GM18519 (cell line): ENCODE results near the gene LIFR.
A peak's percentile ranks its signal among the peaks of the same experiment; 100 is the strongest.
"Not testable (repeated sequence)": the region's sequence is repeated elsewhere in the genome, so short reads cannot be mapped to it uniquely, and the experiment has no call there.

Experiments used
- ATAC-seq: cut with Tn5 transposase; IDR thresholded peaks from one replicate; pipeline ENCODE4 v1.9.1; 2021; ENCODE audit warnings: mild to moderate bottlenecking, moderate library complexity; ENCODE audit not compliant: unreplicated experiment, low FRiP score

The LIFR gene, protein sequence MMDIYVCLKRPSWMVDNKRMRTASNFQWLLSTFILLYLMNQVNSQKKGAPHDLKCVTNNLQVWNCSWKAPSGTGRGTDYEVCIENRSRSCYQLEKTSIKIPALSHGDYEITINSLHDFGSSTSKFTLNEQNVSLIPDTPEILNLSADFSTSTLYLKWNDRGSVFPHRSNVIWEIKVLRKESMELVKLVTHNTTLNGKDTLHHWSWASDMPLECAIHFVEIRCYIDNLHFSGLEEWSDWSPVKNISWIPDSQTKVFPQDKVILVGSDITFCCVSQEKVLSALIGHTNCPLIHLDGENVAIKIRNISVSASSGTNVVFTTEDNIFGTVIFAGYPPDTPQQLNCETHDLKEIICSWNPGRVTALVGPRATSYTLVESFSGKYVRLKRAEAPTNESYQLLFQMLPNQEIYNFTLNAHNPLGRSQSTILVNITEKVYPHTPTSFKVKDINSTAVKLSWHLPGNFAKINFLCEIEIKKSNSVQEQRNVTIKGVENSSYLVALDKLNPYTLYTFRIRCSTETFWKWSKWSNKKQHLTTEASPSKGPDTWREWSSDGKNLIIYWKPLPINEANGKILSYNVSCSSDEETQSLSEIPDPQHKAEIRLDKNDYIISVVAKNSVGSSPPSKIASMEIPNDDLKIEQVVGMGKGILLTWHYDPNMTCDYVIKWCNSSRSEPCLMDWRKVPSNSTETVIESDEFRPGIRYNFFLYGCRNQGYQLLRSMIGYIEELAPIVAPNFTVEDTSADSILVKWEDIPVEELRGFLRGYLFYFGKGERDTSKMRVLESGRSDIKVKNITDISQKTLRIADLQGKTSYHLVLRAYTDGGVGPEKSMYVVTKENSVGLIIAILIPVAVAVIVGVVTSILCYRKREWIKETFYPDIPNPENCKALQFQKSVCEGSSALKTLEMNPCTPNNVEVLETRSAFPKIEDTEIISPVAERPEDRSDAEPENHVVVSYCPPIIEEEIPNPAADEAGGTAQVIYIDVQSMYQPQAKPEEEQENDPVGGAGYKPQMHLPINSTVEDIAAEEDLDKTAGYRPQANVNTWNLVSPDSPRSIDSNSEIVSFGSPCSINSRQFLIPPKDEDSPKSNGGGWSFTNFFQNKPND

DNA sequence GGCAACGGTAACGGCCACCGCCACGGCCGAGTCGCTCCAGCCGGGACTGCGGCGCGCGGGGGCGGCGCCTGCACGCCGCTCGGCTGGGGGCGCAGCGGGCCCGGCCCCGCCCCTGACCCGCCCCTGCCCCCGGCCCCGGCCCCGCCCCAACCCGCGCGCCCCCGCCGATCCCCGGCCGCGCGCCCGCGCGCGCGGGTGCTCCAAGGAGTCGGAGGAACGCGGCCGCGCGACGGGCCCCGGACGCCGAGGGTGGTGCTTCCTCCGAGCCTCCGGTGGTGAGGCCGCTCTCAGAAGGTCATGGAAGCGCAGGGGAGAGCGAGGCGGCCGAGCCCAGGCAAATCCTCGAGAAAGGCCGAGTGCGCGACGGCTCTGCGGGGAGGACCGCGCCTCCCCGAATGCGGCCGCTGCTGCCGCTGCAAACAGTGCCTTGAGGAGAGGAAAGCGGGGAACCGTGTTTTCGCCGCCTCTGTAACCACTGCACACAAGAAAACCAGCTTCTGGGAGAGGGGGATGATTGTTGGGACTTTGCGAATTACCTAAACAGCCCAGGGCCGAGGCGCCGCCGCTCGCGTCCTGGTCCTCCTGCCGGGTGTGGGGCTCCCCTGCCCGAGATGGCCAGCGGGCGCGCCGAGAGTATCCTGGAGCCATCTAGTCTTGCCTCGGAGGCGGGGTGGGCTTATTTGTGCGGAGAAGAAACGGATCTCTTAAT is at the start of gene LIFR:
LIFR (minus strand) TSS at position 48 of the 709 bp plus-strand sequence. CDS start 25,999 bp downstream, outside the sequence.
- peak; percentile 45 for ATAC-seq

DNA sequence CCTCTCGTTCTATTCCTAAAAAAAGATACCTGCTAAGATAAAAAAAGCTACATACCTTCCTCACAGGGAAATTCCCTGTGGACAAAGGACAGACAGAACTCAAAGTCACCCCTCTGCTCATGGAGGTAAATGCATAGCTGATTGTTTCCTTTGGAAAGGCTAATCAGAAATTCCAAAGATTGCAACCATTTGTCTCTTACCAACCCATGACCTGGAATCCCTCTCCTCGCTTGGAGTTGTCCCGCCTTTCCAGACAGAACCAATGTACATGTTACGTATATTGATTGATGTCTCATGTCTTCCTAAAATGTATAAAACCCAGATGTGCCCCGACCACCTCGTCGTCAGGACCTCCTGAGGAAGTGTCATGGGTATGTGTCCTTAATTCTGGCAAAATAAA is 49.2 kb upstream of the LIFR start:
- ATAC-seq = no peak

DNA sequence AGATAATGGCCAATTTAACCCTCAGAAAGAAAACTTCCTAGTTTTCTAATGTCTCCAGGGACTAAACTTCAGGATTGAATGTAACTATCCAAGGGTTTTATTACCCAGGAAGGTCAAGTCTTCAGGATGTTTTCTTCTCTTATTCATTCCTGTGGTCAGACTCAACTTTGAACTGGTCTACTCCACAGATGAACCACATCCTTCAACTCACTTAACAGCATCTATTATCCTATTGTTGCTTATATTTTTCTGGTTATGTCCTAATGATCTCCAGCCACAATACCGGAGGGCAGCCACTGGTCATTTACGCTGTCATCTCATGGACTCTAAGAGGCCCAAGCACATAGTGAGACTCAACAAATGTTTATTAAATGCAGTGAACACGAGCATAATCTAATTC is 47.2 kb upstream of the LIFR start:
- no peak for ATAC-seq

DNA sequence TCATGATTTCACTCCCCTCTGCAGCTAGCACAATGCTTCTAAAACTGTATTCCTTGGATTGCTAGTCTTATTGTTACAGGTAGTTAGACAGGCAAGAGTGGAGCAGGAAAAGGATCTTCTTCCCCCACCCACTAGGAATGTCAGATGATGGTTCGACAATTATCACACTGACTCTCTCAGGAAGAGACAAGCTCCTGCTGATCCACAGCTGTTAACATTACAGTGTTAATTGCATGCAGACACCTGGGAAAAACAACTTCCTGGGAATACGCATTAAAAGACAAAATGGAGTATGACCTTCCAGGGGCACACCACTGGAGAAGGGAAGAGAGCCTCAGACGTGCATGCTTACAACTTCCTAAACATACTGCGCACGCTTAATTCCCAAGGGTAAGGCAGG is 46.2 kb upstream of the LIFR start:
- ATAC-seq = no peak

DNA sequence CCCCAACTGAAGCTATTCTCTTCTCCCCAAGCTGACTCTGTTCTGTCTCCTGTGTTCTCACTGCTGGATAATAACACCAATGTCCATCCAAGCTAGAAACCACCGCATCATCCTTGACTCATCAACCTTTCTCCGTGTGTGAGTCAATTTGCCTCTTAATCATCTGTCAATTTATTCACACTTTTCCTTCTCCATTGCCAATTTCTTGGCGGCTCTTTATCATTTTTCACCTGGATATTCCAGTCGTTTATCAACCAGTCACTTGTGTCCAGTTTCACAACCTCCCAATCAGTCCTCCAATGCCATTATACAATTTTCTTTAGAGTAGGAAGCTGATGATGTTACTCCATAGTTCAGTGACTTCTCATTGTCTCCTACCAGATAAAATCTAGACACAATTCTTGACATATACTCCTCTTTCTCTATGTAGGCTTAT is 45.4 kb upstream of the LIFR start:
- no peak for ATAC-seq

DNA sequence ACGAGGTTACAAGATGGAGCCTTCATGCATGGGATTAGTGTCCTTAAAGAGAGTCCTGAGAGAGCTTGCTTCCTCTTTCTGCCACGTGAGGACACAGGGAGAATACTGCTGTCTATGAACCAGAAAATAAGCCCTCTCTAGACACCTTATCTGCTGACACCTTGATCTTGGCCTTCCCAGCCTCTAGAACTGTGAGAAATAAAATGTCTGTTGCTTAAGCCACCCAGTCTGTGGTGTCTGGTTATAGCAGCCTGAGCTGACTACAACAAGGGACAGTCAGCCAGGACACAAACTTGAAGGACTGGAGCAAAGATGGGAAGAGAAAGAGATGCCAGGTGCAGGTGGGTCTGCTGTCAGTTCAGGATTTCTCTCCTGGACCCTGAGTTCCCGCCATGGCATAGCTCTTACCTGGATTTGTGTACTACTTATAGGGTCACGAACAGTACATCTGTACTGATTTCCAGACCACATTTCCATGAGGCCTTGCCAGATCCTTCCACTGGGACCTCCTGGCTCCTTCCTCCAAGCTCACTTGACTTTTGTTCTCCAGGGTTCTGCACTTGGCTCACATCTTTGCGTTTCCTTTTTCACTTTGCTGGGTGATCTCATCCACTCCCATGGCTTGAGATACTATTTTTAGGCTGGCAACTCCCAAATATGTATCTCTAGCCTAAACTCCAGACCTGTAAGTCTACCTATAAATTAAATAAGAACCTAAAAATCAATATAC is 44.9 kb upstream of the LIFR start:
- ATAC-seq = no peak

DNA sequence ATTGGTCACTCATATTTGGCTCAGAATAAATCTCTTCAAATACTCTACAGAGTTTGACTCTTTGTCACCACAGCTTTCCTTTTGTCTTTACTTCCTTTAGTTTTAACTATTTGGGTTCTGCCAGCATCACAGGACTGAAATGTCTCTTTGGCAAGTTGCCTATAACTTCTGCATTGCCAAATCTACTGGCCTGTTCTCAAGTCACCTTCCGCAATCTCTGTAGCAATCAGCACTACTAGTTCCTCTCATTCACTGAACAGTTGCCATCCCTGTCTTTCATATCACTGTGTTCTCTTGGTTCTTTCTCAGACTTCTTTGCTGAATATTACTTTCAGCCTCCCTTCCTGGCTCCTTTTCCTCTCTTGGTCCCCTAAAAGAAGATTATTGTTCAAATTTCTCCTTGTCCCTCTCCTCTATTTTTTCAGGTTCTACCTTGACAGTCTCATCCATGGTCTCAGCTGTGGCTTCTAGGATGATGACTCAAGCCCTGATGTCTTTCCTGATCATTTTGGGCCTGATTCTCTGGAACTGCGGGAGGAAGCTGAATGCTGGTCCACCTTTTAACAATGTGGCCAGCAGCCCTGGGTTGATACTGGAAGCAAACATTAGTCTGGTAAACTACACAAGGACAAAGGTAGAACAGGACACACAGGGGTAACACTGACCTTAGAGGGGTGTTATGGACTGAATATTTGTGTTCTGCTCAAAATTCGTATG is 44.0 kb upstream of the LIFR start:
- ATAC-seq = no peak

DNA sequence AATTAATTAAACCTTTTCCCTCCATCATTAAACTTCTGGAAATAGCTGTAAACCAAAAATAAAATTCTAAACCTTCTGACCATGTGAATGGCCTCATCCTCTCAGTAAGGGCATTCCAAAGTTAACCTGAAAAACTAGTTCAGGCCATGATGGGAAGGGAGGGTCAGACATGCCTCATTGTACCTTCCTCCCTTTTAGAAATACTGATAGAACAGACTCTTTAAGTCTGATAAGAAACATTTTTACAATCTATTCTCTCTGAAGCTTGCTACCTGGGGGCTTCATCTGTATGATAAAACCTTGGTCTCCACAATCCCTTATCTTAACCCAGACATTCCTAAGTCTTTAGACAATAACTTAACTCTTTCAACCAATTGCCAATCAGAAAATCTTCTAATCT is 43.3 kb upstream of the LIFR start:
- not testable (repeated sequence) for ATAC-seq

DNA sequence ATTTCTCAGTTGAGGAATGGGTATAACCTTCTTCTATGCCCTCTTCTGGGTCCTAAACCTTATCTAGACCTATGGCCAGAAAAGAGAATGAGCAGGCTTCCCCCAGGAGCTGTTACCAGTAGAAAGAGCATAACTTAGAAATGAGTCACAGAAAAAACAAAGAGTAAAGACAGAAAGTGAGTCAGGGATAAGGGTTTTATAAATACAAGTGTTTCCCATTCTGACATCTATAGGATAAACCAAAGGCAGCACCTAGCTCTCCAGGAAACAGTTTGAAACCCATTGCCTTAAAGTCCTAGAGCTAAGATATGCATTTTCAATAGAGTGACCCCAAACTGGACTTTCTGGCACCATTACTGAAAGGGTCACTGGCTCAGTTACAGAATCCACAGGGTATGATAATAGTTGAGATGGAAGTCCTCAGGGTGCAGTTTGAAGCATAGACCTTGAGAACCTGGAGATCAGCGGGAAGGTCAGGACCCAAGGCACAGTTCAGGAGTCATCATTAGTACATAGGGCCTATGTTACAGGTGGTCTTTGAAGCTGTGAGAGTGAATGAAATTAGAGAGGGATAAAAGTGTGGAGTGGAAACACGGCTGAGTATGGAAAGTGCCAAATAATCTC is 42.7 kb upstream of the LIFR start:
- ATAC-seq = no peak

DNA sequence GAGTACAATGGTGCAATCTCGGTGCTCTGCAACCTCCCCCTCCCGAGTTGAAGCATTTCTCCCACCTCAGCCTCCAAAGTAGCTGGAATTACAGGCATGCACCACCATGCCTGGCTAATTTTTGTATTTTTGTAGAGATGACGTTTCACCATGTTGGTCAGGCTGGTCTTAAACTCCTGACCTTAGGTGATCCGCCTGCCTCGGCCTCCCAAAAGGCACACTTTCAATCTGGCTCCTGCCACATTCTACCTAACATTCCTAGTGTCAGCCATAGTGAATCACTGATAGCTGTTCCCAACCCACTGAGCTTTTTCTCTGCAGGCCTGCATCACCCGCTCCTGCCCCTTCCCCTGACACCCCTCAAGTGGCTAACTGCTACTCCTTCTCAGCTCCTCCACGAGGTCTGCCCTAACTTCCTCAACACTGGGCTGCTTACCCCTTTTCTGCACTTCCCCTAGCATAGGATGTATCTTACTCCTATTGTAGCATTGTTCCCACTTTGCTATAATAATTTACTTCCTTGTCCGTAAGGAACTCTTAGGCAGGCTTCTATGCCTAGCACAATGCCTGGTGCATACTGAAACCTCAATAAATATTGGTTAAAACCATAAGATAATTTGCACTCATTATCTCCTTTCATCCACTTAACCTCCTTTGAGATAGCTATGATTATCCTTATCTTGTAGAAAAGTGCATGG is 42.0 kb upstream of the LIFR start:
- ATAC-seq = no peak

DNA sequence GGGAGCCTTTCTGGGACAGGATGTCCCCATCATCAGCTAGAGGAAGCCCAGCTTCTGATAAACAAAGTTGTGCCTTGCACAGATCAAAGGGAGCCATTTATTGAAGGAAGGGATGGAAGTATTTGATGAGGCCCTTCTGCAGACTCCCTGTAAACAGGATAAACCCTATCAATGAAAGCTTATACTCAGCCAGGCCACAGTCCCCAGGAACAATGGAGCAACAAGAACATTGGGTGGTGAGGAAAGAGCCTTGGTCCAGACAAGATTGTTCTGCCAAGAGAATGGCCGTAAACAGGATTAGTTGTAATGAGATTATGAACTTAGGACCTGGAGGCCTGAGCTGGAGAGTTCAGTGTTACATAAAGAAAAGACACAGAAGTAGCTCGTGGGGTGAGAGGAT is 40.5 kb upstream of the LIFR start:
- ATAC-seq = no peak

DNA sequence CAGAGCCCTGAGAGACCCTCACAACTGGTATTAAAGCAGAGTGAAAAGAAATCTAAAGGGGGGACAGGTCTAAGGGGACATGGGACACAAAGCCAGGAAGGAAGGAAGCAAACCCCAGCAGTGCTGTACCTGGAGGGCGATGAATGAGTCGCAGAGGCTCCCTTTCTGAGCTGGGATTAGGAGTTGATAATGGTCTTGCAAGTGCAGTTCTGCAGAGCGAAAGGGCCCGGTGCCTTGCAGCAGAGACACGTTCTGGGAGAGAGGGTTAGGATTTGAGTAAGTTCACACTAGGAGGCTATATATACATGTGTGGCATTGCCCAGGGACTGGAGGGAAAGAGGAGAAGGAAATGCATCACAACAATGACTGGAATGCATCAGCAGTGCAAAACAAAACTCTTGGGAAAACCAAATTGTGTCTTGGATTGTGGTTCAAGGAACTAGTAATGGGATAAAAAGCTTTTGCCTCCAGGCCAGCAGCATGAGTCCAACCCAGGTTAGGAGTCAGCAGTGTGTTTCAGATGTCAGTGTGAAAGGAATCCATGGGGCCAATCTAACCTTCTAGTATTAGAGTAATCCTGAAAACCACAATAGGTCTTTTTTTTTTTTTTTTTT is 38.8 kb upstream of the LIFR start:
- no peak for ATAC-seq

DNA sequence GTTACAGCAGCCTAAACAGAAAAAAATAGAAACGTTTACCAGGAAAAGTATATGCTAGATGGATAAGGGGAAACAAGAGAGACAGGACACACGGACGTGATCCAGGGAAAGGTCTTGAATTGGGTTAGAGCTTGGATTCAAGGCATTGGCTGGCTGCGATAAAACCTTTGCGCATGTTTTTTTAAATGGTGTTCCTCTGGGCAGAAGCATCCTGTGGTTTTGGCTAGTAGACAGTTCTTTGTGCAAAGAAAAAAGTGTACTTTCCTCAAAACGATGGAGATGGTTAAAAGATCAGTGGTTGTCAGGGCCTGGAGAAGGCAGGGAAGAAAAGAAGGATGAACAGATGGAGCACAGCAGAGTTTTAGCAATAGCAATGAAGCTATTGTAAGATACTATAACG is 37.5 kb upstream of the LIFR start:
- ATAC-seq = no peak

DNA sequence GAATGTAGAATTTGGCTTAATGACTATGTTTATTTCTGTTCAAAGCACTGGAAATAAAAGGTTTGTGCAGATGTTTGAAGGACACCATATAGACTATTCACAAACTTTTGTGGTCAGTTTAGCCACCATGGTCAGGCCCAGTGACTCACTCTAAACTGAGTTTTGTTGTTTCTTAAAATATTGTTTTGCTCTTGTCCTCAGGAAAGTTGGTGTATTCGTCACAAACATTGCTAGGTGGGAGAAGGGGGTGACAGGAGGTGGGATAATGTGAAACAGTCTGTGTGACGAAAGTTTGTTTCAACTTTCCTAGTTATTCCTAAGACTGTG is 35.0 kb upstream of the LIFR start:
- ATAC-seq = no peak

DNA sequence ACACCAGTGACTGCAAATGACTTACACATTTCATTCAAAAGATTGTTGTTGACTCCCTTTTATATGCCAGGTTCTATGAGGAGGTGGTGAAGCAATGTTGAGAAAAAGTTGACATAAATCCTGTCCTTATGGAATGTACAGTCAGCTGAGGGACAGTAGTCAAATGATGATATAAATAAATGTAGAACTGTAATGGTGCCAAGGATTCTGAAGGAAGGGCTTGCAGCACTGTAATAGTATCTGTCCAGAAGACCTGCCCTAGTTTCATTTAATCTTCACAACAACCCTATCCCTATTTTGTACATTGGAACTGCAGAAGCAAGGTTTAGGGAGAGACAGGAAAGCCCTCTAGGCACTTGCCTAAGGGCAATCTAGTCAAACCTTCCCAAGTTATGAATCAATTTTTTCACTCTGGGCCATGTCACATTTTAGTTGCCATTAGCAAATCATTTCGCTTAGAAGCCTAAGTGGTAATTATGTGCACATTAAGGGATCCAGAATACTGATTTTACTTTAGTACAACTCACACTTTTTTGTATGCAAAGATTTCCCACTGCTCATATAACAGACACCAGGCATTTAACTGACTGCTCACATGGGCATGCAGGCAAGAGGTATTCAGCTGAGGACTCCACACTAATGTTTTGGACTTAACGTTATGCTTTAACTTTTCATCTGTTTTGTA is 34.5 kb upstream of the LIFR start:
- ATAC-seq = no peak

DNA sequence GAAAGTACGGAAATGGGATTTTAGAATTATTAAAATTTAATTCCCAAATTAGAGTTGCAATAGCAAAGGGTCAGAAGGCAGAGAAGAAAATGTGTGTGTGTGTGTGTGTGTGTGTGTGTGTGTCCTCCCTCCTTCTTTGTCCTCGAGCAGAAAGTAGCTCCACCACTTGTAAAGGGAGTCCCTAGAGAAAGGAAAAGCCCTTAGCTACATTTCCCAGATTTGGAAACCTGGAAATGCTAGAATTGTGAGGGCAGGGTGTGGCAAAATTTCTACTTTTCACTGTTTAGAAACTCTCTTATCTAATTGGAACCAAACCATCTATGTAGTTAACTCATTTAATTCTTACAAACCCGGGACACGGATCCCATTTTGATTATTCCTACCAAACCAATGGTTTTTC is 33.2 kb upstream of the LIFR start:
- ATAC-seq = no peak

DNA sequence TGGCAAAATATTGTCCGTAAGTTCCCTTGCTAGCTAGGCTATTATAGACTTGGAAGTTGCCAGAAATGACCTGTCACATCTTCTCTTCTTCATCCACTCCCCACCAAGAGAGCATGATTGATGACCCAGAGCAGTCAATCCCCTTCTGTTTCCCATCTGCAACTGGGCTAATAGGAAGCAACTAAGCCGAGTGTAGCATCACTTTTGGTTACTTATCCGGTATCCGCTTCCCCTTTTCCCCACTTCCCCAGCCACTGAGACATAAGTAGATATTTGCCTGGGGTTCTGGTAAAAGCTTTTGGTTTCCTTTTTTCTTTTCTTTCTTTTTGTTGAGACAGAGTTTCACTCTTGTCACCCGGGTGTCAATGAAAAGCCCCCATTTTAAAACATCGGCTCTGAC is 29.4 kb upstream of the LIFR start:
- no peak for ATAC-seq
